MM.1S (cell line): ENCODE measurements around the gene PCYOX1L.

ENCODE experiments used
- EZH2 ChIP-seq: fragments of 300-600 bp; sonication (generic); optimal IDR thresholded peaks from 2 replicates; pipeline ENCODE3; 2017; ENCODE audit warnings: low read depth, mild to moderate bottlenecking, antibody characterized with exemption, low read length, mixed read lengths
- TF ChIP-seq, protein P1 (sequence below): fragments of 300-600 bp; sonication (generic); IDR thresholded peaks from 2 replicates; pipeline ENCODE4 v1.5.1; 2016; ENCODE audit warnings: antibody characterized with exemption, low read length, mixed read lengths

GRCh38 chr5:149379177-149379761 is 21.4 kb downstream of the PCYOX1L start, which contains the start of gene IL17B:
- TF ChIP-seq, protein P1, sequence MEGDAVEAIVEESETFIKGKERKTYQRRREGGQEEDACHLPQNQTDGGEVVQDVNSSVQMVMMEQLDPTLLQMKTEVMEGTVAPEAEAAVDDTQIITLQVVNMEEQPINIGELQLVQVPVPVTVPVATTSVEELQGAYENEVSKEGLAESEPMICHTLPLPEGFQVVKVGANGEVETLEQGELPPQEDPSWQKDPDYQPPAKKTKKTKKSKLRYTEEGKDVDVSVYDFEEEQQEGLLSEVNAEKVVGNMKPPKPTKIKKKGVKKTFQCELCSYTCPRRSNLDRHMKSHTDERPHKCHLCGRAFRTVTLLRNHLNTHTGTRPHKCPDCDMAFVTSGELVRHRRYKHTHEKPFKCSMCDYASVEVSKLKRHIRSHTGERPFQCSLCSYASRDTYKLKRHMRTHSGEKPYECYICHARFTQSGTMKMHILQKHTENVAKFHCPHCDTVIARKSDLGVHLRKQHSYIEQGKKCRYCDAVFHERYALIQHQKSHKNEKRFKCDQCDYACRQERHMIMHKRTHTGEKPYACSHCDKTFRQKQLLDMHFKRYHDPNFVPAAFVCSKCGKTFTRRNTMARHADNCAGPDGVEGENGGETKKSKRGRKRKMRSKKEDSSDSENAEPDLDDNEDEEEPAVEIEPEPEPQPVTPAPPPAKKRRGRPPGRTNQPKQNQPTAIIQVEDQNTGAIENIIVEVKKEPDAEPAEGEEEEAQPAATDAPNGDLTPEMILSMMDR = no peak
- TF ChIP-seq EZH2 = no peak
